IPS-11a (cell line): ENCODE measurements around the gene FBXO45.
"Not testable (repeated sequence)": the region's sequence is repeated elsewhere in the genome, so short reads cannot be mapped to it uniquely, and the experiment has no call there.

Experiments used
- H3K4me3 ChIP-seq: one replicate; pipeline ENCODE4 v1.5.1; 2013; ENCODE audit warnings: low read depth, low read length, control low read depth

Gene FBXO45

DNA sequence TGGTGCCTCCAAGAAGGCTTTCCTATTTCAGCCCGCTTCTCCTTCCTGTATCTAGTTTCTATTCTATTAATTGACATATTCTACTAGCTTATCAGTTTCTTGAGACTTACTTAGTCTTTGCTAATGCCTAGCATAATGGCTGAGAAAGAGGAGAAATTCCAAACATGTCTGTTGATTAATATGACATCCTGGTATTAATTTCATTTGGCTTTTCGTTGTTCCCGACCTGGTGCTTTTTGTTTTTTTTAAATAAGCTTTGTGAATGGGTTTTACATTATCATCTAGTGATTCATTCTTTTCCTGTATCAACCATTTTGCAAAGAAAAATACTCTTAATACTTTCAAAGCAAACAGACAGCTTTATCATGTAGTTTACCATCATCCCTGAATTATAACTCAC lies 13.2 kb upstream of the FBXO45 start:
- no peak overlapping the region for H3K4me3 ChIP-seq

DNA sequence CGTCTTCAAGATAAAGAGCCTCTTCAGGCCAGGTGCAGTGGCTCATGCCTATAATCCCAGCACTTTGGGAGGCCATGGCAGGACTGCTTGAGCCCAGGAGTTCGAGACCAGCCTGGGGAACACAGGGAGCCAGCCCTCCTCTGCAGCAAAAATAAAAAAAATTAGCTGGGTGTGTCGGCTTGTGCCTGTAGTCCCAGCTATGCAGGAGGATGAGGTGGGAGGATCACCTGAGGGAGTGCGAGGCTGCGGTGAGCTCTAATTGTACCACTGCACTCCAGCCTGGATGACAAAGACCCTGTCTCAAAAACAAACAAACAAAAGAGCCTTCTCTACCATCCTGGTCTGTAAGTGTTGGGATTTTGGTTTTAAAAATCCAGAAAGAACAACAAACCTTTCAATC lies 11.2 kb upstream of the FBXO45 start:
- no peak overlapping the region for H3K4me3 ChIP-seq

- H3K4me3 ChIP-seq = no peak overlapping the region
Measured at GRCh38 chr3:196558476-196558875, 10.0 kb upstream of the FBXO45 start.

DNA sequence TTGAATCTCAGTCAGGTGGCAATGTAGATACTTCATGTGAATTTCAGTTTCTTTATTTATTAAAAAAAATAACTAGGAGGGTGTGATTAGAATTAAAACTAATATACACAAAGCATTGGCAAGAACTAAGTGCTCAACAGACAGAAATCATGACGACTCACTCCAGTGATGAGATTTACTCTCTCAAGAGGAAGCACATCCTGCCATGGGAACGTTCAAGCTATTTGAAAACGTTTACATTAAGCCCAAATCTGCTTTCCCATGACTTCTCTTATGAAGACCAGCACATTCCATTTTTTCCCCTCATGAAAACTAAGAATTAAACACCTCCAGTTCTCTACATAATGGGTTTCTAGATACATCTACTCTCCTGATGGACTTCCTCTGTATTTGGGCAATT lies 8.6 kb upstream of the FBXO45 start:
- no peak overlapping the region for H3K4me3 ChIP-seq

DNA sequence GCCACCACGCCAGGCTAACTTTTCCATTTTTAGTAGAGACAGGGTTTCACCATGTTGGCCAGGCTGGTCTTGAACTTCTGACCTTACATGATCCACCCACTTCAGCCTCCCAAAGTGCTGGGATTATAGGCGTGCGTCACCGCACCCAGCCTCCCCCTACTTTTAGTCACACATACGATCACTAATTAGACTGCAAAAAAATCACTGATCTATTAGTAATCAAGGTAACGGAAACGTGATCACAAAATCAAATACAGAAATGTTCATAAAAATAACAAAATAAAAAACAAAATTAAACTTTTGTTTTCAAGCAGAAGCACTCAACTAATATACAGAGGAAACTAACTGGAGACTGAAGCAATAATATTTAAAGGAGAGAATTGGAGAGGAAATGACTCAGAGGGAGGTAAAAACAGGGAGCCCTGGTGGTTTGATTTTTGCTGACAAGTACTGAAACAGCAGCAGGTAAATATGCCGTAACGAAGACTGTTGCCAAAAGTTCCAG lies 4.7 kb upstream of the FBXO45 start:
- no peak overlapping the region for H3K4me3 ChIP-seq

DNA sequence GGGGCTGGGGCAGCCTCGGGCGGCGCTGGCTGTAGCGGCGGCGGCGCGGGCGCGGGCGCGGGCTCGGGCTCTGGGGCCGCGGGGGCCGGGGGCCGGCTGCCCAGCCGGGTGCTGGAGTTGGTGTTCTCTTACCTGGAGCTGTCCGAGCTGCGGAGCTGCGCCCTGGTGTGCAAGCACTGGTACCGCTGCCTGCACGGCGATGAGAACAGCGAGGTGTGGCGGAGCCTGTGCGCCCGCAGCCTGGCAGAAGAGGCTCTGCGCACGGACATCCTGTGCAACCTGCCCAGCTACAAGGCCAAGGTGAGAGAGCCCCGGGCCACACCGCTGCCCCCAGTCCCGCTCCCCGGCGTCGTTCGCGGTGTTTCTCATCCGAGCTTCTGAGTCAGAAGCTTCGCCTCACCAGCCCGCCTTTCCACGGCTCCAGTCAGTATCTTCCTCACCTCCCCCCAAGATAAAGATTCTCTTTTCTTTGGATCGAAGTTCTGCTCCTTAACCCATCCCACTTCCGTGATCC lies 600 bp downstream of the FBXO45 start:
- peak overlapping the region; percentile 94 for H3K4me3 ChIP-seq

- not testable (repeated sequence) for H3K4me3 ChIP-seq
Measured at GRCh38 chr3:196570332-196570731, 1.9 kb downstream of the FBXO45 start.

GRCh38 chr3:196572389-196572788 lies 3.9 kb downstream of the FBXO45 start:
- H3K4me3 ChIP-seq = no peak overlapping the region

DNA sequence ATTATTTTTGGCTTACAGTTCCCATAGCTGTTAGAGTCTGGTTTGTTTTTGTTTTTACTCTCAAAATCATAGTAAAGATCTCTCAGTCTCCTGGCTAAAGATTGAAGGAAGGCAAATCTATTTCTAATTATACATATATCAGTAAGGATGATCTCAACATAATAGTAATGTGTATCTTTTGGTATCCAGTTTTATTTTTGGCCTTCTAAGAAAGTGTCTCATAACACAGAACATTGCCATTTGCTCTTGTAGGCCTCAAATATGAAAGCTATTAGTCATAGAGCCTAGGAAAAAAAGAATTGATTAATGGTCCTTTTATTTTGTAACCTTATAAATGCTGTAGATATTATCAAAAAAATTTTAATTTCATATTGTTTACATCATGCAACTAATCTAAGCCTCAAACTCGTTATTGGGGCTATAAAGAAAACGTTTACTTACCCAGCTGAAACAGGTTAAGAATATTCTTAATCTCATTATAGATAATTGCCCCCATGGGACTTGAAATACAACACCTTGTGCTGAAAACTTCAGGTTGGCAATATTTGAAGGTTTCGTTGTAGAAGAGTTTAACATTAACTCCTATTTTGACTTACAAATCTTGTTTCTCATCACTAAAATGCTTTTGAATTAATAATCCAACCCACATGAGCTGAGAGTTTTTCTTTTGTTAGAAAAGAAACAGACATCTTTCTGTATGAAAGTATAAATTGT lies 16.7 kb downstream of the FBXO45 start:
- H3K4me3 ChIP-seq = no peak overlapping the region

- no peak overlapping the region for H3K4me3 ChIP-seq
Measured at GRCh38 chr3:196590279-196590678, 21.8 kb downstream of the FBXO45 start.

- H3K4me3 ChIP-seq = no peak overlapping the region
Measured at GRCh38 chr3:196596355-196596754, 27.9 kb downstream of the FBXO45 start.

DNA sequence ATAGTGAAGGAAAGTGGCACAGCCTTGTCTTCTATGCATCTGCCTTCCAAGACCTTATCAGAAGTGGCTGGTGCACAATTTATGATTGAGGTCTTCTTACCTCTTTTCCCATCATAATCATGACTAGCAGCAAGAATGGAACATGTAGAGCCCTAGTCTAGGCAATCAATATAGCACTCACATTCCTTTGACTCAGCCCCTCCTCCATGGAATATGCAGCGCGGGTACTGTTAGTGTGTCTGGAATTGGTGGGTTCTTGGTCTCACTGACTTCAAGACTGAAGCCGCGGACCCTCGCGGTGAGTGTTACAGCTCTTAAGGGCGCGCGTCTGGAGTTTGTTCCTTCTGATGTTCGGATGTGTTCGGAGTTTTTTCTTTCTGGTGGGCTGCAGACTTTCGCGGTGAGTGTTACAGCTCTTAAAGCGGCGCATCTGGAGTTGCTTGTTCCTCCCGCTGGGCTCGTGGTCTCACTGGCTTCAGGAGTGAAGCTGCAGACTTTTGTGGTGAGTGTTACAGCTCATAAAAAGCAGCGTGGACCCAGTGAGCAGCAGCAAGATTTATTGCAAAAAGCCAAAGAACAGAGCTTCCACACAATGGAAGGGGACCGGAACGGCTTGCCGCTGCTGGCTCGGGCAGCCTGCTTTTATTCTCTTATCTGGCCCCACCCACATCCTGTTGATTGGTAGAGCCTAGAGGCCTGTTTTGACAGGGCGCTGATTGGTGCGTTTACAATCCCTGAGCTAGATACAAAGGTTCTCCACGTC lies 29.7 kb downstream of the FBXO45 start:
- H3K4me3 ChIP-seq = not testable (repeated sequence)

- H3K4me3 ChIP-seq = no peak overlapping the region
Measured at GRCh38 chr3:196599734-196600128, 31.3 kb downstream of the FBXO45 start.

GRCh38 chr3:196600359-196600758 lies 31.9 kb downstream of the FBXO45 start:
- no peak overlapping the region for H3K4me3 ChIP-seq

GRCh38 chr3:196602673-196603072 lies 34.2 kb downstream of the FBXO45 start:
- H3K4me3 ChIP-seq = no peak overlapping the region

DNA sequence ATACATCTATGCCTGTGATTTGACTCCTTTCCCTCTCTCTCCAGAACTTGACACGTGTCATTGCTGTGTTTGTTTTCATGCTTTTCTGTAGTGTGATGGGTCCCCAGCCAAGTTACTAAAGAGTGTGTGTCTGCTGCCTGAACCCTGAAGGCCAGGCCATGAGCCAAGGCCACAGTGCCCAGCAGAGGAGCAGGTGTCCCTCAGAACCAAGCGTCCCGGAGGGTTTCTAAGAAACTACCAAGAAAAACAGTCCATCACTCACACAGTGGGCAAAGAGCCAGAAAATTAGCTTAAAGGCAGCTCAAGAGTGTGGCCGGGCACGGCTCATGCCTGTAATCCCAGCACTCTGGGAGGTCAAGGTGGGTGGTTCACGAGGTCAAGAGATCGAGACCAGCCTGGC lies 35.2 kb downstream of the FBXO45 start:
- H3K4me3 ChIP-seq = no peak overlapping the region

DNA sequence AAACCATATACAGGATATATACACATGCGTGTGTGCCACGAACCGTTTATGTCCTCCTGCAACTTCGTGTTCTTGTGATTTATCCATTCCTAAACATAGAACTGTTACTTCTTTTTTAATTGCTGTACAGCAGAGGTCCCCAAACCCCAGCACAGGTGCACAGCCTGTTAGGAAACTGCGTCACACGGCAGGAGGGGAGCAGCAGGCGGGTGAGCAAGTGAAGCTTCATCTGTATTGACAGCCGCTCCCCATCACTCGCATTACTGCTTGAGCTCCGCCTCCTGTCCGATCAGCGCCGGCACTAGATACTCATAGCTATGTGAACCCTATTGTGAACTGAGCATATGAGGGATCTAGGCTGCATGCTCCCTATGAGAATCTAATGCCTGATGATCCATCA lies 36.1 kb downstream of the FBXO45 start:
- no peak overlapping the region for H3K4me3 ChIP-seq

DNA sequence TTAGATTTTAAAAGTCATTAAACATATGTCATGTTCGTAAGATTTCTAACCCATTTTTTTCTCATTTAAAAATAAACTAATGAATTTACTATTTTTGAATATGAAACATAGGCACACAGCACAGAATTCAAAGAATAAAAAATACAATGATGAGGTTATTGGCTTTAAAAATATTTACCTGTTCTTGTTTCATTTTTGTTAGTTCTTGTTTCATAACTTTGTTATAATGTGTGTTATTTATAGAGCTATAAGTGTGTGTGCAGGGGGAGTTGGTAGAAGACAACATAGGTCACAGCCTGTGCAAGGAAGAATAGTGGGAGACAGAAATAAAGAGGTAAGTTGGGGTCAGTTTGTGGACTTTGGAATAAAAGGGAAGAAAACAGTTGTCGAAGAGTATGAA lies 40.2 kb downstream of the FBXO45 start:
- H3K4me3 ChIP-seq = no peak overlapping the region

DNA sequence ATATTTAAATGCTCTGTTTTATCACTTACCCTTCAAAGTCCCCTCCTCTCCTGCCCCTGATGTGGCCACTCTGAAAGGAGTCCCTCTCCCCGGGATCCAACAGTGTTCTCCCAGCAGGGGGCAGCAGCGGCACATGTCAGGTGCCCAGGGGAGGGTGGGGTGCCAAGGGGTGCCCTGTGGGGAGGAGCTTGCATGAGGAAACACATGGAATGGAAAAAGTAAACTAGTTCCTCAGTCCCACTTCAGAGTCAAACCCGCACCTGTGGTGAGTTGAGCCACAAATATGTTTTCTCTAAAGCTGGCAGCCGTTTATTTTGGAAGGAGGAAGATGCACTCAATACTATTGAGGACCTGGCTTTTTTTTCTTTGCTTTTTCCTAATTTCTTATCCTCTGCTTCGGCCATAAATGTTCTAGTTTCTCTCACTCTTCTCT lies 40.9 kb downstream of the FBXO45 start:
- H3K4me3 ChIP-seq = no peak overlapping the region

DNA sequence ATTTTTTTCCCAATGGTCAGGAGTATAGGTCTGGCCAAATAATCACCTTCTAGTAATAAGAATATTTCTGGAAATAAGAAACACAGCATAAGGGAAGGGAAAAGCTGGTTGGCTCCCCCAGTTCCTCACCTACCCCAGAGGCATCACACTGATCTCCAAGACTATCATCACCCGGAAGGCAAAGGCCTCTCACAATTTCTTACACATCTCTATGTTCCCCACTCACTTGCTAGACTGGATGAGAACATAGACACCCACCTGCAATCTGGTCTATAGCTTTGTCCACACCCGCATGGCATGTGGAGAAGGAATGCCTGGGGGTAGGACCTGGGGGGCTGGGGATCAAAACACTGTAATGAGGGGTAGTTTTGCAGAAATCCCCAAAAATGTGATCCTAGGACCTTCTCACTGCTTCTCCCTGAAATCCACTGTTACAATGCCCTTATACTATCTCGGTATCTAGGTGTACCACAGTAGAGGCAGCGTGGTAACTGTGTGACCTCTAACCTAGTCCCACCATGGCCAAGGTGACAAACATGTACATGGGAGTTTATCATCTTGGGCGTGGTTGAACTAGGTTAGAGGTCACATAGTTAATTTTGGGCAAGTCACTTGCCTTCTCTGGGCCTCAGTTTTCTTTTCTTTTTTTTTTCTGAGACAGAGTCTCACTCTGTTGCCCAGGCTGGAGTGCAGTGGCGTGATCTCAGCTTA lies 41.5 kb downstream of the FBXO45 start:
- no peak overlapping the region for H3K4me3 ChIP-seq

DNA sequence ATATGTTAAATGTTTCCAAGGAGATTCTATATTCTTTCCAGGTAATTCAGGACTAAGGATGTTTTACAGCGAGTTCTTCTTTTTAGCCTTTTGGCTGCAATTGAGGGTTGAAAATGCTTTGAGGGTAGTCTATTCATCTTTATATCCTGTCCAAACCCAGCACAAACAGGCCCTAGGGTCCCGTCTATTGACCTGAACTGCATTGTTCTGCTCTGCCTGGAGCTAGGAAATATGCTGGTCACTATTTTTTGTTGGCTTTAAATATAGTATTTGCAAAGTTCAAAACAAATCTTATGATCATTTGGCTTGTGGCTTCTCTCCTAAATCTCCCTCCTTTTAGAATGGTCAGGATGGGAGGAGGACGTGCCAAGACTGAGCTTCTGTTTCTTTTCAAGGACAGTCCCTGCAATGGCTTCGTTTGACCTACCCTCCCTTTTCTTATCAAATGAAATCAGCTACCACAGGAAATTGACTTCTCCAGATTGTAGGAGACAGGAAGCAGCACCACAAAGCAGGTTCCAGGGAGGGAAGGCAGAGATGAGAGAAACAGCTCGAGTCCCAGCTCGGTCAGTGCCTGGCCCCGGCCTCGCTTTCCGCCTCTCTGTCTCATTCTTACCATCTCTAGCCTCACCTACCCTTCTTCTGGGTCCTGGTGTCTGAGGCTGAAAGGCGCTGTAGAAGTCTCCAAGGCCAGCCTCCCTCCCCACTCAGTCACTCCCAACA lies 43.5 kb downstream of the FBXO45 start:
- H3K4me3 ChIP-seq = no peak overlapping the region
